ENCODE data around the gene RIOK1. TPM values are rescaled to one million over a fixed set of nuclear protein-coding genes. Genes with fewer than 3 reads are reported as not detected.

RIOK1 gene
- total RNA-seq, 6 donors from 2014 or later: 6.0 to 24.8 (median 13.9) TPM

DNA sequence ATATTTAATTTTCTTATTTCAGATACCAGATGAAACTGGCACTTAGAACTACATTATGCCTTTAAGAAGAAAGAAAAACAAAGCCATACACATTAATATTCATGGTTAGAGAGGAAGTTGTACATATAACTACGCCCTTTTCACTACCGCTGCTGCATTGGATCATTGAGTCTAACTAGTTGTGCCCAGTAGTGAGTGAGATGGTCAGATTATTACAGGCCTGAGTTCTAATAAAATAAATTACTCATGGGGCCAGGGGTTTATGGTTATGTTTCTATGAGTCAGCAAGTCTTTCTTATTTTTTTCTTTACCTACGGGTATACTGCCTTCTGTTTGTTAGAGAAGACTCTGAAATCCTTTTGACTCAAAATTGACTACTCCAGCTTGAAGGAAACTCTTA, 11.5 kb downstream of the RIOK1 start:
- no peak for TF ChIP-seq POLR2A (IDR thresholded peaks at IDR 0.05)
- TF ChIP-seq POLR2AphosphoS5 (IDR thresholded peaks at IDR 0.05): no peak
- TF ChIP-seq EP300 (IDR thresholded peaks at IDR 0.05): no peak
- TF ChIP-seq, protein P1, sequence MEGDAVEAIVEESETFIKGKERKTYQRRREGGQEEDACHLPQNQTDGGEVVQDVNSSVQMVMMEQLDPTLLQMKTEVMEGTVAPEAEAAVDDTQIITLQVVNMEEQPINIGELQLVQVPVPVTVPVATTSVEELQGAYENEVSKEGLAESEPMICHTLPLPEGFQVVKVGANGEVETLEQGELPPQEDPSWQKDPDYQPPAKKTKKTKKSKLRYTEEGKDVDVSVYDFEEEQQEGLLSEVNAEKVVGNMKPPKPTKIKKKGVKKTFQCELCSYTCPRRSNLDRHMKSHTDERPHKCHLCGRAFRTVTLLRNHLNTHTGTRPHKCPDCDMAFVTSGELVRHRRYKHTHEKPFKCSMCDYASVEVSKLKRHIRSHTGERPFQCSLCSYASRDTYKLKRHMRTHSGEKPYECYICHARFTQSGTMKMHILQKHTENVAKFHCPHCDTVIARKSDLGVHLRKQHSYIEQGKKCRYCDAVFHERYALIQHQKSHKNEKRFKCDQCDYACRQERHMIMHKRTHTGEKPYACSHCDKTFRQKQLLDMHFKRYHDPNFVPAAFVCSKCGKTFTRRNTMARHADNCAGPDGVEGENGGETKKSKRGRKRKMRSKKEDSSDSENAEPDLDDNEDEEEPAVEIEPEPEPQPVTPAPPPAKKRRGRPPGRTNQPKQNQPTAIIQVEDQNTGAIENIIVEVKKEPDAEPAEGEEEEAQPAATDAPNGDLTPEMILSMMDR (IDR thresholded peaks at IDR 0.05): no peak
- Histone ChIP-seq H3K4me3 (no peak overlapping the region), H3K4me1 (no peaks in the 10 kb centered on the region), H3K9me3 (no peaks in the 10 kb centered on the region), H3K36me3 (peaks cover 9 to 79% (median 47%) of the 10 kb centered on the region in 4 donors), H3K27me3 (no peaks in the 10 kb centered on the region), H3K27ac (no peak overlapping the region)
- 86% methylated on average over 3 of the region's 3 CpGs for WGBS, 2 donors
- DNase-seq (no peak), ATAC-seq (ENCODE audit: low FRiP score in 2 of 2) (no peak)

DNA sequence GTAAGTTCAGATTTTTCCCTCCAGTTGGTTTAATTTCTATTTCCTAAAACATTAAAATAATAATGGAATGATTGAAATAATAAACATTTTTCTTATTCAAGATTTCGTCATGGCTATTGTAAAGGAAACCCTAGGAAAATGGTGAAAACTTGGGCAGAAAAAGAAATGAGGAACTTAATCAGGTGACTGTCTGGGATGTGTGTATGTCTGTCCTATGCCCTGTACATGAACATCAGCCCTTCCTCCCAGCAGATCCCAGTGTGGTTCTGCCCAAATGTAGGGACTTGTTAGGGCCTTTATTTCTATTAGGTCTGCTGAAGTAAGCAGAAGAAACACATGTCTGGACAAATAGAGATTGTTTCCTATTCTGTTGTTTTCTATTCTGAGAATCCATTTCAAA, 13.1 kb downstream of the RIOK1 start:
- no peak for TF ChIP-seq POLR2AphosphoS5 (IDR thresholded peaks at IDR 0.05)
- TF ChIP-seq, protein P1 (IDR thresholded peaks at IDR 0.05): no peak
- no peak for TF ChIP-seq POLR2A (IDR thresholded peaks at IDR 0.05)
- TF ChIP-seq EP300 (IDR thresholded peaks at IDR 0.05): no peak
- H3K4me1 ChIP-seq: no peaks in the 10 kb centered on the region
- WGBS, 2 donors: 75 to 81% methylated on average over 1 of the region's 1 CpG
- H3K4me3 ChIP-seq: no peak overlapping the region
- H3K27ac ChIP-seq: no peak overlapping the region
- DNase-seq (no peak), ATAC-seq (ENCODE audit: low FRiP score in 2 of 2) (peak in 1 of 2 donors; percentile 66)
- H3K36me3 ChIP-seq: peaks cover 9 to 79% (median 54%) of the 10 kb centered on the region in 4 donors
- no peaks in the 10 kb centered on the region for H3K9me3 ChIP-seq
- no peaks in the 10 kb centered on the region for H3K27me3 ChIP-seq

DNA sequence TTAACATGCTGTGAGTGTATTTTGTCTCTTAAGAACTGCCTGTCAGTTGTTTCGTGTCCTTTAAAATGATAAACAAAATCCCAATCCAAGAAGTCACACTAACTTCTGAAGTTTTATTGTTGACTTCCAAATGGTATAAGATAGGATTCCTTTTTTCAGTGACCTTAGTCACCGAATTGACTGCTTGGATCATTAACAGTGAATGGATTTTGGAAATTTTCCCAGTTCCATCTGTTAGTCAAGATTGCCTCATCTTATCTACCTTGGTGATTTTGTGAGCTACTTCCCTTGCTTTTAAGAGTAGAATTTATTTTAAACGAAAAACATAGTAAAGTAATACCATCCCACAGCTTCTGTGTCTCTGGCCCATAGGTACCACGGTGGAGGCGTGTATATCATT, 14.9 kb downstream of the RIOK1 start:
- H3K4me3 ChIP-seq: no peak overlapping the region
- H3K27ac ChIP-seq: no peak overlapping the region
- no peaks in the 10 kb centered on the region for H3K27me3 ChIP-seq
- TF ChIP-seq POLR2AphosphoS5 (IDR thresholded peaks at IDR 0.05) (no peak), POLR2A (IDR thresholded peaks at IDR 0.05) (no peak), EP300 (IDR thresholded peaks at IDR 0.05) (no peak)
- TF ChIP-seq, protein P1 (IDR thresholded peaks at IDR 0.05): no peak
- DNase-seq: no peak
- no peak for ATAC-seq (ENCODE audit: low FRiP score in 2 of 2)
- 93 to 97% methylated on average over 5 of the region's 5 CpGs for WGBS, 2 donors
- H3K4me1 ChIP-seq: no peaks in the 10 kb centered on the region
- peaks cover 12 to 84% (median 56%) of the 10 kb centered on the region in 4 donors for H3K36me3 ChIP-seq
- no peaks in the 10 kb centered on the region for H3K9me3 ChIP-seq

DNA sequence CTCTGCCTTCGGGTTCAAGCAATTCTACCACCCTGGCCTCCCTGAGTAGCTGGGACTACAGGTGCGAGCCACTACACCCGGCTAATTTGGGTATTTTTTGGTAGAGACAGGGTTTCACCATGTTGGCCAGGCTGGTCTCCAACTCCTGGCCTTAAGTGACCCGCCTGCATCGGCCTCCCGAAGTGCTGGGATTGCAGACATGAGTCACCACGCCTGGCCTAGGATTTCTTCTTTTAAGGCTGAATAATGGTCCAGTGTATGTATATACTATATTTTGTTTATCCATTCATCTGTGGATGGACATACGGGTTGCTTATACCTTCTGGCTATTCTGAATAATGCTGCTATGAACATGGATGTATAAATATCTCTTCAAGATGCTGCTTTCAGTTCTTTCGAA, 17.1 kb downstream of the RIOK1 start:
- TF ChIP-seq, protein P1 (IDR thresholded peaks at IDR 0.05): no peak
- no peak for TF ChIP-seq POLR2A (IDR thresholded peaks at IDR 0.05)
- TF ChIP-seq EP300 (IDR thresholded peaks at IDR 0.05): no peak
- TF ChIP-seq POLR2AphosphoS5 (IDR thresholded peaks at IDR 0.05): no peak
- ATAC-seq (ENCODE audit: low FRiP score in 2 of 2): no peak
- 94 to 95% methylated on average over 9 of the region's 9 CpGs for WGBS, 2 donors
- H3K36me3 ChIP-seq: peaks cover 13 to 98% (median 70%) of the 10 kb centered on the region in 4 donors
- H3K9me3 ChIP-seq: no peaks in the 10 kb centered on the region
- H3K4me3 ChIP-seq: no peak overlapping the region
- DNase-seq: no peak
- no peaks in the 10 kb centered on the region for H3K4me1 ChIP-seq
- no peak overlapping the region for H3K27ac ChIP-seq
- H3K27me3 ChIP-seq: no peaks in the 10 kb centered on the region

DNA sequence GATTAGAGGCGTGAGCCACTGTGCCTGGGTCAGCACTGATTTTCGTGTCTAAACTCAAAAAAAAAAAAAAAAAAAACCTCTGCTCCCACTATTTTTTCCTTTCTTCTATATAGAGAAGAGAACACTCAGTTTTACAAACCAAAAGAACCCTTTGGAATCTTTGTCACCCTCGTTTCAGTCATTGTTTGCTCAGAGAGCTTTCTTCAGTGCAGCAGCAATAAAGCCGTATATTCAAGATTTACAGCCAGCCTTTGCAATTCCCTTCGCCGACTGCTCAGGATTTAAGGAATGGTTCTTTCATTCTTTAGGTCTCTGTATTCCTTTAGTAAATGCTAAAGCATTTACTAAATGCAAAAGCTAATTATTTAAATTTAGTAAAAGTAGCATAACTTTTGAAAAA, 20.1 kb downstream of the RIOK1 start:
- WGBS, 2 donors: 92 to 94% methylated on average over 6 of the region's 6 CpGs
- no peak for ATAC-seq (ENCODE audit: low FRiP score in 2 of 2)

More for the DNA sequence above, 20.1 kb downstream of the RIOK1 start:
- Histone ChIP-seq H3K36me3 (peaks cover 7 to 98% (median 63%) of the 10 kb centered on the region in 4 donors), H3K27me3 (no peaks in the 10 kb centered on the region), H3K4me1 (no peaks in the 10 kb centered on the region), H3K27ac (no peak overlapping the region), H3K9me3 (no peaks in the 10 kb centered on the region), H3K4me3 (no peak overlapping the region)
- no peak for DNase-seq
- TF ChIP-seq EP300 (IDR thresholded peaks at IDR 0.05): no peak
- TF ChIP-seq POLR2AphosphoS5 (IDR thresholded peaks at IDR 0.05): no peak
- TF ChIP-seq, protein P1 (IDR thresholded peaks at IDR 0.05): no peak
- no peak for TF ChIP-seq POLR2A (IDR thresholded peaks at IDR 0.05)
